MV-4-11 (cell line): ENCODE measurements around the gene ANGPTL5.
"Not testable (repeated sequence)": the region's sequence is repeated elsewhere in the genome, so short reads cannot be mapped to it uniquely, and the experiment has no call there.

ENCODE experiments used
- DNase-seq: peaks from one replicate; lab custom pipeline; 2025; lab: John Stamatoyannopoulos, UW

The ANGPTL5 gene

DNA sequence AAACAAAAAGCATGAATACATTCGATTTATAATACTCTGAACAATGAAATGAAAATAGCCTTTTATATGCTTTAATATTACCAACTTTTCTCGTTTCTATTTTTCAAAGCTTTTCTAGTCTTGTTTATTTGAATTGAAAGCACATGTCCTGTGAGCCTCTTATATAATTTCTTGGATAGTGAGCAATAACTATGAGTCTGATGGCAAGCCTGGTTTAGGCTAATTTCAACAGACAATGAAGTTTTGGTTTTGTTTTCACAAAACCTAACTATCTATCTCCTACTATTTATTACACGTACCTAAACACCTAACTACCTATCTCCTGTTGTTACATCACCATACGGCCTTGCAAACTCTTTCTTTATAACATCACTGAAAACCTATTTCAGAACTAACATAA lies 30.7 kb downstream of the ANGPTL5 start:
- DNase-seq: no peak

DNA sequence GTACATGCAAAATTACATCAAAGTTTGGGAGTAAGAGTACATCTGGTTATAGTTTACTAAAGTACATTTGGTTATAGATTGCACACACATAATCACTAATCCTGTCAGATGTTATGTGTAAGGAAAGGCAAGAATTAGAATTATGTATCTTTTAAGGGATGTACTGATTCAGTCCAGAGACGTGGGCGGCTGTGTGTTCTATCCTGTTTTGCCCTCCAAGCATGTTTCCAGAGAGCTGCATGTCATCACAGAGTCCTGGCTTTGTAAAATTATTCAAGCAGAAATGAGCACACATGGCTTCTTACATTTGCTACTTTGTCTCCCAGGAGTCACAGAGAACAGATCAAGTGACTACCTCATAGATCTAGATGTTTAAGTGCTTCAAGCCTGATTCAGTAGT lies 34.7 kb downstream of the ANGPTL5 start:
- no peak for DNase-seq

DNA sequence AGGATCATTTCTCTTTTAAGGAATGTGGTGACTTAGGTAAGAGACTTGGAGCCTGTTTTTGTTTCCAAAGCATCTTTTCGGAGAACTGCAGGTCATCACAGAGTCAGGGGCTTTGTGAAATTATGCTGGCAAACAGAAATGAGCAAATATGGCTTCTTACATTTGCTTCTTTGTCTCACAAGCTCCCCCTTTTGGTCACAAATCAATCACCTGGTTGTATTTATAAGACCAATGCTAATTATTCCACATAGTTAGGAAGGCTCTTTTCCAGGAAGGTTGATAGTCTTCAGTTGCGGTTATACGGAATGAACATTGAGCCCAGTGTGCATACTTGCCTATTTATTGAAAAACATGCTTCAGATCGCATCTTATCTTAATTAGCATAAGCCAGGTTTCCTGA lies 36.1 kb downstream of the ANGPTL5 start:
- peak; percentile 3 for DNase-seq

- DNase-seq: no peak
These were observed 44.0 kb downstream of the ANGPTL5 start for GRCh38 chr11:101872171-101872882.

- DNase-seq: no peak
These were observed 45.8 kb downstream of the ANGPTL5 start for GRCh38 chr11:101870510-101870909.

DNA sequence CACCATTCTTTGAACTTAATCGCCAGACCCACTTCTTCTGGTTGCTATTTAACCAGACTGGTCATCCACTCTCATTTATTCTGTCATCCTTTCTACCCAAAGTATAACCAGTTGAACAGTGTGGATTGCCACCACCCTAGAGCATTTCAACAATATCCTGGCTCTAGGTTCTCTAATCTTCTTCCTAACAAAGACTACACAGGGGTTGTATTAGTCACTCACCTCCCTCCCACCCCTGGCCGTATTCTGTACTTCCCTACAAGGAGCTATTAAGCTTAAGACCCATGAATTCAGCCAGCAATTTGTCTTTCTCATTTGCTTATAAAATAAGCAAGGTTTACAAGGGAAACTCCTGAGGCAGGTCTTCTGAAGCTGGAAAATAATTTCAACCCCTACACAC lies 48.4 kb downstream of the ANGPTL5 start:
- no peak for DNase-seq

GRCh38 chr11:101866619-101867491 lies 49.5 kb downstream of the ANGPTL5 start:
- no peak for DNase-seq

GRCh38 chr11:101864098-101864497 lies 52.2 kb downstream of the ANGPTL5 start:
- DNase-seq: no peak

- no peak for DNase-seq
These were observed 53.0 kb downstream of the ANGPTL5 start for GRCh38 chr11:101863361-101863760.

- peak; percentile 4 for DNase-seq
These were observed 53.7 kb downstream of the ANGPTL5 start for GRCh38 chr11:101862391-101863233.

GRCh38 chr11:101860696-101861427 lies 55.5 kb downstream of the ANGPTL5 start:
- DNase-seq: peak; percentile 17

DNA sequence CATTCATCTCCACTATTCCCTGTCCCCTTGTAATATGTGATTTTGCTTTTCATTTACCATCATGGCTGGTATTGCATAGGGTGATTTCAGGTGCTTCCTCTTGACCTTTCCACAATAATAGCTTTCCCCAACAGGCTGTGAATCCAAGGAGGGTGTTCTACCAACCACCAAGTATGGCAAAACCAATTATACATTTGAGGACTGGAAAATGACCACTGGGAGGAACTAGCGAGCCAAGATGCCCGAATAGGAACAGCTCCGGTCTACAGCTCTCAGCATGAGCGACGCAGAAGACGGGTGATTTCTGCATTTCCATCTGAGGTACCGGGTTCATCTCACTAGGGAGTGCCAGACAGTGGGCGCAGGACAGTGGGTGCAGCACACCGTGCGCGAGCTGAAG lies 64.1 kb downstream of the ANGPTL5 start:
- not testable (repeated sequence) for DNase-seq

GRCh38 chr11:101848262-101848661 lies 68.1 kb downstream of the ANGPTL5 start:
- DNase-seq: no peak

DNA sequence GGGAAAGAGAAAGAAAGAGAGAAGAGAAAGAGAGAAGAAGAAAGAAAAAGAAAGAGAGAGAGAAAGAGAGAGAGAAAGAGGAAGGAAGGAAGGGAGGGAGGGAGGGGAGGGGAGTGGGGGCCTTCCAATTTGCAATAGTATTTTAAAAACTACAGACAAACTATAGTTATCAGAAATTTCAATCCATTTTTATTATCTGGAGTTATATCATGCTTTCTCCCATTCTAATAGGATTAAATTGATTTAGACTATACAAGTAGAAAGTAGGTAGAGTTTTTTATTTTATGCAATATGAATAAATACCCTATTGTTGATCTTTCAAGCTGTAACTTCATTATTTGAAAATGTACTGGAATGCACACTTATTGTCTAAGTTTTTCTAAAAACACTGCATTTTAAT lies 71.7 kb downstream of the ANGPTL5 start:
- no peak for DNase-seq

GRCh38 chr11:101840704-101841103 lies 75.6 kb downstream of the ANGPTL5 start:
- no peak for DNase-seq
